Activated CD4-positive, CD25-positive, alpha-beta regulatory T cell treated with anti-CD3 and anti-CD28 coated beads, Interleukin-2, amount 50 U/mL, for 72 hours (primary cell): ENCODE measurements around the gene OR2T5.
"Not testable (repeated sequence)": the region's sequence is repeated elsewhere in the genome, so short reads cannot be mapped to it uniquely, and the experiment has no call there.

Experiments used
- DNase-seq: peaks from one replicate; pipeline ENCODE4 v3.0.0; 2021

The OR2T5 gene

GRCh38 chr1:248507773-248508172, 19.4 kb downstream of the OR2T5 start, which contains the start of gene OR2G6:
Gene OR2G6 (plus strand): TSS chr1:248508073. CDS start chr1:248521647, 13,574 bp downstream.
- not testable (repeated sequence) for DNase-seq

DNA sequence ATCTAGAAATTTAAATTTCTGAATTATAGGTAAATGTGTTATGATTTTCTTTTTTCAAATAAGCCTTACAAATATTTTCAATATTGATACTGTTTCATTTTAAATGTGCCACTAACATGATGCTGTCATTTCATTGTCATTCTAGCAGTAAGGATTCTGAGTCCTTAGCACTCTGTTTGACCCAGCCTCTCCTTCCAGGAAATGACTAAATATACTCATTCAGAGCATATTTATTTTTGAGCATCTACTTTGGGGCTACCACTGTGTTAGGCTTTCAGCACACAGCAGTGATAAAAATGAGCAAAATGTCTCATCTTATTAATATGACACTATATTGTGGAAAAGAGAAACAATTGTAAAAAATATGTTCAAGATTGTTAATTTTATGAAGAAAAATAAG, 21.8 kb downstream of the OR2T5 start:
- not testable (repeated sequence) for DNase-seq

GRCh38 chr1:248521856-248522255, 33.5 kb downstream of the OR2T5 start:
- no peak for DNase-seq

GRCh38 chr1:248537449-248537848, 49.1 kb downstream of the OR2T5 start:
- not testable (repeated sequence) for DNase-seq
